ENCODE results near the gene CLEC5A. TPM values are rescaled to one million over a fixed set of nuclear protein-coding genes. Genes with fewer than 3 reads are reported as not detected.

Gene CLEC5A
- polyA plus RNA-seq, 1 donor (not counting 4 experiments of a cell fraction or from before 2014, with no cell fraction given) = 0.05 TPM

DNA sequence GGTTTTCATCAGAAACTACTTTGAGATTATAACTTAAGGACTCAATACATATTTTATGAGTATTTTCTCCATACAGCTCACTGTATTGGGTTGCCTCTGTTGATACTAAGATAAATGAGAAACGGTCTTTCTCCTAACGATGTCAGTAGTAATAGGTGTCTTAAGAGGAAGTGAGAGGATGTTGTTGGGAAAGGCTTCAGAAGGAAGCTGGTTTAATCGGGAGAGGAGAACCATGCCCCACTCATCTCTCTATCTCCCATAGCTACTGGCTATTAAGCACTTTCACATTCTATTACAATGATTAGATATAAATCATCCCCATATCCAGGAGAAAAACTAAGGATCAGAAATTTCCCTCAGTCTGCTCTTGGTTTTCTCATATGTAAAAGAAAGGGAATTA, 2.0 kb downstream of the CLEC5A start:
- Histone ChIP-seq H3K36me3 (ENCODE audit: control insufficient read depth in 2 of 2, extremely low read depth in 1 of 2, insufficient read depth in 2 of 2, low read length in 2 of 2) (no peaks in the 10 kb centered on the region), H3K27me3 (ENCODE audit: control insufficient read depth, extremely low read depth, insufficient read depth, low read length) (no peaks in the 10 kb centered on the region), H3K4me2 (ENCODE audit: control insufficient read depth, extremely low read depth, insufficient read depth, low read depth, low read length) (peak overlapping the region; percentile 41), H3K4me3 (ENCODE audit: control insufficient read depth in 2 of 3, extremely low read depth in 1 of 3, insufficient read depth in 2 of 3, low read depth in 1 of 3, low read length in 3 of 3) (no peak overlapping the region), H3K9me3 (ENCODE audit: control insufficient read depth, low read depth, low read length) (no peaks in the 10 kb centered on the region), H2AFZ (ENCODE audit: control insufficient read depth, low read length) (no peak overlapping the region), H4K20me1 (ENCODE audit: control insufficient read depth, extremely low read depth, insufficient read depth, low read length) (no peaks in the 10 kb centered on the region), H3K4me1 (ENCODE audit: control insufficient read depth, extremely low read depth, insufficient read depth, low read length) (peaks cover 17% of the 10 kb centered on the region), H3K79me2 (ENCODE audit: control insufficient read depth, insufficient read depth, low read length) (no peaks in the 10 kb centered on the region), H3K9ac (ENCODE audit: control insufficient read depth, extremely low read depth, insufficient read depth, low read length) (no peak overlapping the region), H3K9me1 (ENCODE audit: control insufficient read depth, extremely low read depth, insufficient read depth, low read length) (no peaks in the 10 kb centered on the region), H3K27ac (ENCODE audit: control insufficient read depth, insufficient read depth, low read length) (no peak overlapping the region)
- no peak for DNase-seq (ENCODE audit: low read depth, low spot score)
- no peak for TF ChIP-seq EZH2 (IDR thresholded peaks at IDR 0.05; ENCODE audit: low read length)
- TF ChIP-seq, protein P1, sequence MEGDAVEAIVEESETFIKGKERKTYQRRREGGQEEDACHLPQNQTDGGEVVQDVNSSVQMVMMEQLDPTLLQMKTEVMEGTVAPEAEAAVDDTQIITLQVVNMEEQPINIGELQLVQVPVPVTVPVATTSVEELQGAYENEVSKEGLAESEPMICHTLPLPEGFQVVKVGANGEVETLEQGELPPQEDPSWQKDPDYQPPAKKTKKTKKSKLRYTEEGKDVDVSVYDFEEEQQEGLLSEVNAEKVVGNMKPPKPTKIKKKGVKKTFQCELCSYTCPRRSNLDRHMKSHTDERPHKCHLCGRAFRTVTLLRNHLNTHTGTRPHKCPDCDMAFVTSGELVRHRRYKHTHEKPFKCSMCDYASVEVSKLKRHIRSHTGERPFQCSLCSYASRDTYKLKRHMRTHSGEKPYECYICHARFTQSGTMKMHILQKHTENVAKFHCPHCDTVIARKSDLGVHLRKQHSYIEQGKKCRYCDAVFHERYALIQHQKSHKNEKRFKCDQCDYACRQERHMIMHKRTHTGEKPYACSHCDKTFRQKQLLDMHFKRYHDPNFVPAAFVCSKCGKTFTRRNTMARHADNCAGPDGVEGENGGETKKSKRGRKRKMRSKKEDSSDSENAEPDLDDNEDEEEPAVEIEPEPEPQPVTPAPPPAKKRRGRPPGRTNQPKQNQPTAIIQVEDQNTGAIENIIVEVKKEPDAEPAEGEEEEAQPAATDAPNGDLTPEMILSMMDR (optimal IDR thresholded peaks at IDR 0.05 in 1 of 3, IDR thresholded peaks at IDR 0.05 in 1 of 3, conservative IDR thresholded peaks at IDR 0.05 in 1 of 3; ENCODE audit: extremely low read depth in 1 of 3, insufficient read depth in 2 of 3, low read length in 3 of 3) = no peak
- dilution Hi-C loops (cut with MboI; ENCODE audit: extremely low pct_ligation_motif_present, low sequenced_read_pairs) = no loop called here
- FAIRE-seq = no peak

DNA sequence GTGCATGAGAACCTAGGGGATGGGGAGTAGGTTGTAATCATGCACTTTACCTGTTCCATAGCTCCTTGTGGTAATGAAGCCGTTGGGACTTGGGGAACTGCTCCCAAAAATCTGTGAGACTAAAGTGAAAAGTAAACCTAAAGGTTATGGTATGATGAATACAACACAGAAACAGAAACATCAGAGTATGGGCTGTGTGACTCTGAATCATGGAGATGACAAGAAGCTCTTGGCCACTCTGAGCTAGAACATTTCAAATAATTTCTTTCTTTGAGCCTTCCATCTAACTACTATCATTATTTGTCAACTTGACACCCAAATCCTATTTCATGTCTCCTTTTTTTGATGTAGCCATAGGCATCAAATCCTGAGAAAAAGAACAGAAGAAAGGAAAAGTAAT, 2.9 kb downstream of the CLEC5A start:
- Histone ChIP-seq H3K9me3 (ENCODE audit: control insufficient read depth, low read depth, low read length) (no peaks in the 10 kb centered on the region), H3K4me1 (ENCODE audit: control insufficient read depth, extremely low read depth, insufficient read depth, low read length) (peaks cover 17% of the 10 kb centered on the region), H3K4me3 (ENCODE audit: control insufficient read depth in 2 of 3, extremely low read depth in 1 of 3, insufficient read depth in 2 of 3, low read depth in 1 of 3, low read length in 3 of 3) (no peak overlapping the region), H3K79me2 (ENCODE audit: control insufficient read depth, insufficient read depth, low read length) (no peaks in the 10 kb centered on the region), H4K20me1 (ENCODE audit: control insufficient read depth, extremely low read depth, insufficient read depth, low read length) (no peaks in the 10 kb centered on the region), H3K36me3 (ENCODE audit: control insufficient read depth in 2 of 2, extremely low read depth in 1 of 2, insufficient read depth in 2 of 2, low read length in 2 of 2) (no peaks in the 10 kb centered on the region), H3K9me1 (ENCODE audit: control insufficient read depth, extremely low read depth, insufficient read depth, low read length) (no peaks in the 10 kb centered on the region), H3K27me3 (ENCODE audit: control insufficient read depth, extremely low read depth, insufficient read depth, low read length) (no peaks in the 10 kb centered on the region), H3K9ac (ENCODE audit: control insufficient read depth, extremely low read depth, insufficient read depth, low read length) (no peak overlapping the region), H3K4me2 (ENCODE audit: control insufficient read depth, extremely low read depth, insufficient read depth, low read depth, low read length) (no peak overlapping the region), H3K27ac (ENCODE audit: control insufficient read depth, insufficient read depth, low read length) (no peak overlapping the region), H2AFZ (ENCODE audit: control insufficient read depth, low read length) (no peak overlapping the region)
- DNase-seq (ENCODE audit: low read depth, low spot score) (no peak), FAIRE-seq (no peak)
- TF ChIP-seq EZH2 (IDR thresholded peaks at IDR 0.05; ENCODE audit: low read length) = no peak
- TF ChIP-seq, protein P1 (optimal IDR thresholded peaks at IDR 0.05 in 1 of 3, IDR thresholded peaks at IDR 0.05 in 1 of 3, conservative IDR thresholded peaks at IDR 0.05 in 1 of 3; ENCODE audit: extremely low read depth in 1 of 3, insufficient read depth in 2 of 3, low read length in 3 of 3) = no peak
- dilution Hi-C loops (cut with MboI; ENCODE audit: extremely low pct_ligation_motif_present, low sequenced_read_pairs) = no loop called here
